ENCODE results near the gene EPC2. TPM values are rescaled to one million over a fixed set of nuclear protein-coding genes. Genes with fewer than 3 reads are reported as not detected.

EPC2 gene
- total RNA-seq, 1 experiment from 2014 or later, result 32.4 TPM

DNA sequence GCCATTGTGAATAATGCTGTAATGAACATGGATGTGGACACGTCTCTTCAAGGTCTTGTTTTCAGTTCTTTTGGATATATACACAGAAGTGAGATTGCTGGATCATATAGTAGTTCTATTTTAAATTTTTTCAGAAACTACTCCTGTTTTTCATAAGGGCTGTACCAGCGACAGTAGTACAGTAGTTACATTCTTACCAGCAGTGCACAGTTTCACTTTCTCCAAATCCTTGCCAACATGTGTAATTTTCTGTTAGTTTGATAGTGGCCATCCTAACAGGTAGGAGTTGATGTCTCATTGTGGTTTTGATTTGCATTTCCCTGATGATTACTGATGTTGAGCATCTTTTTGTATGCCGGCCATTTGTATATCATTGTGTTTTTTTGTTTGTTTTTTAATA, 81.7 kb downstream of the EPC2 start:
- intact Hi-C loops (cut with micrococcal nuclease; ENCODE audit: unreplicated experiment), result no loop called here

DNA sequence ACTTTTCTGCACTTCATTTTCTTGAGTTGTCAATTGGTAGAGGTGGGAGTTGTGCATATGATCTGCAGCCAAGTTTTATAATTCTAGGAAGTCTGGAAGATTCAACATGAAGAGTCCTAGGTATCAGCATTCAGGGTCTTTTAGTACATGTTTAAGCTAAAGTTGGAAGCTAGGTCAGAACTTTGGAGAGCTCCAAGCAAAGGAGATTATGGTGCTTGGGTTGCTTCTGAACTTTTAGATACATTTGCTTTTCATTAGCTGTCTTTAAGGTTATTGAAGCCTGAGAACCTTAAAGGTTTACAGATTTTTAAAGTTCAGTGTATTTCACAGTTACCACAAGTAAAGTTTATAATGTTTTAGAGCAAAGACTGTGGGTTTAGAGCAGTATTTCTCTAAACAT, 85.5 kb downstream of the EPC2 start:
- Histone ChIP-seq H3K36me3 (ENCODE audit: insufficient read depth, low read length, poor library complexity, severe bottlenecking) (no peaks in the 10 kb centered on the region), H3K27ac (ENCODE audit: low read depth, low read length, poor library complexity, severe bottlenecking) (no peak overlapping the region), H3K9me3 (ENCODE audit: low read depth, low read length, poor library complexity, severe bottlenecking) (peaks cover 9% of the 10 kb centered on the region), H3K4me3 (ENCODE audit: low read depth, low read length, poor library complexity, severe bottlenecking) (no peak overlapping the region), H3K4me1 (ENCODE audit: insufficient read depth, low read length, poor library complexity, severe bottlenecking) (no peaks in the 10 kb centered on the region), H3K27me3 (replicated peaks; ENCODE audit: insufficient read depth, low read depth, low read length, poor library complexity) (no peaks in the 10 kb centered on the region)
- BruUV-seq (replicated peaks), result no TSS peak
- ChIA-PET POLR2A (ENCODE audit: low non-redundant PET) (no interaction called here), CTCF (no interaction called here)
- TF ChIP-seq, protein P1, sequence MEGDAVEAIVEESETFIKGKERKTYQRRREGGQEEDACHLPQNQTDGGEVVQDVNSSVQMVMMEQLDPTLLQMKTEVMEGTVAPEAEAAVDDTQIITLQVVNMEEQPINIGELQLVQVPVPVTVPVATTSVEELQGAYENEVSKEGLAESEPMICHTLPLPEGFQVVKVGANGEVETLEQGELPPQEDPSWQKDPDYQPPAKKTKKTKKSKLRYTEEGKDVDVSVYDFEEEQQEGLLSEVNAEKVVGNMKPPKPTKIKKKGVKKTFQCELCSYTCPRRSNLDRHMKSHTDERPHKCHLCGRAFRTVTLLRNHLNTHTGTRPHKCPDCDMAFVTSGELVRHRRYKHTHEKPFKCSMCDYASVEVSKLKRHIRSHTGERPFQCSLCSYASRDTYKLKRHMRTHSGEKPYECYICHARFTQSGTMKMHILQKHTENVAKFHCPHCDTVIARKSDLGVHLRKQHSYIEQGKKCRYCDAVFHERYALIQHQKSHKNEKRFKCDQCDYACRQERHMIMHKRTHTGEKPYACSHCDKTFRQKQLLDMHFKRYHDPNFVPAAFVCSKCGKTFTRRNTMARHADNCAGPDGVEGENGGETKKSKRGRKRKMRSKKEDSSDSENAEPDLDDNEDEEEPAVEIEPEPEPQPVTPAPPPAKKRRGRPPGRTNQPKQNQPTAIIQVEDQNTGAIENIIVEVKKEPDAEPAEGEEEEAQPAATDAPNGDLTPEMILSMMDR (conservative IDR thresholded peaks at IDR 0.05; ENCODE audit: low read depth, low read length), result no peak
- TF ChIP-seq EZH2 (IDR thresholded peaks at IDR 0.05; ENCODE audit: borderline replicate concordance, low read depth, low read length, poor library complexity, severe bottlenecking), result no peak
- intact Hi-C loops (cut with micrococcal nuclease; ENCODE audit: unreplicated experiment), result no loop called here
- no peak for DNase-seq (ENCODE audit: low spot score)

More for the DNA sequence above, 81.7 kb downstream of the EPC2 start:
- TF ChIP-seq EZH2 (IDR thresholded peaks at IDR 0.05; ENCODE audit: borderline replicate concordance, low read depth, low read length, poor library complexity, severe bottlenecking), result no peak
- TF ChIP-seq, protein P1 (conservative IDR thresholded peaks at IDR 0.05; ENCODE audit: low read depth, low read length), result no peak
- no peak for DNase-seq (ENCODE audit: low spot score)
- Histone ChIP-seq H3K27me3 (replicated peaks; ENCODE audit: insufficient read depth, low read depth, low read length, poor library complexity) (no peaks in the 10 kb centered on the region), H3K36me3 (ENCODE audit: insufficient read depth, low read length, poor library complexity, severe bottlenecking) (no peaks in the 10 kb centered on the region), H3K9me3 (ENCODE audit: low read depth, low read length, poor library complexity, severe bottlenecking) (peaks cover 9% of the 10 kb centered on the region), H3K4me1 (ENCODE audit: insufficient read depth, low read length, poor library complexity, severe bottlenecking) (peaks cover 9% of the 10 kb centered on the region), H3K4me3 (ENCODE audit: low read depth, low read length, poor library complexity, severe bottlenecking) (no peak overlapping the region), H3K27ac (ENCODE audit: low read depth, low read length, poor library complexity, severe bottlenecking) (no peak overlapping the region)
- ChIA-PET POLR2A (ENCODE audit: low non-redundant PET) (no interaction called here), CTCF (no interaction called here)
- BruUV-seq (replicated peaks), result no TSS peak

DNA sequence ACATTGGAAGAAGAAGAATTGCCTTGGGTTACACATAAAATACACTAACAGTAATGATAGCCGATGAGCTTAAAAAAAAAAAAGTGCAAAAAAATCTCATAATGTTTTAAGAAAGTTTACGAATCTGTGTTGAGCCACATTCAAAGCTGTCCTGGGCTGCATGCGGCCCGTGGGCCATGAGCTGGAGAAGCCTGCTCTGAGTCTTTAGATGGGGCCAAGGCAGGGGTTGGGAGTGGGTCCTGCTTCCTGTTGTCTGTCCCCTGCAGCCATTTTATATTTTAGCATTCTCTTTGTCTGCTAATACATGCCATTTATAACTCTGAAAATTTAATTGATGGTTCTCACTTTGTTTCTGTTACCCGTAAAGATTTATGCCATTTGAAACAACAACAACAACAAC, 93.2 kb downstream of the EPC2 start:
- no peak overlapping the region for H3K4me3 ChIP-seq (ENCODE audit: low read depth, low read length, poor library complexity, severe bottlenecking)
- no TSS peak for BruUV-seq (replicated peaks)
- no peak overlapping the region for H3K27ac ChIP-seq (ENCODE audit: low read depth, low read length, poor library complexity, severe bottlenecking)
- ChIA-PET POLR2A (ENCODE audit: low non-redundant PET) (no interaction called here), CTCF (interaction anchor here (0.6 kb wide), 1 partner anchor 94 kb away, joined by 5 read pairs; no protein-coding TSS in a partner anchor)
- H3K36me3 ChIP-seq (ENCODE audit: insufficient read depth, low read length, poor library complexity, severe bottlenecking), result no peaks in the 10 kb centered on the region
- H3K4me1 ChIP-seq (ENCODE audit: insufficient read depth, low read length, poor library complexity, severe bottlenecking), result no peaks in the 10 kb centered on the region
- no peak for DNase-seq (ENCODE audit: low spot score)
- H3K27me3 ChIP-seq (replicated peaks; ENCODE audit: insufficient read depth, low read depth, low read length, poor library complexity), result no peaks in the 10 kb centered on the region
- no peak for TF ChIP-seq EZH2 (IDR thresholded peaks at IDR 0.05; ENCODE audit: borderline replicate concordance, low read depth, low read length, poor library complexity, severe bottlenecking)
- TF ChIP-seq, protein P1 (conservative IDR thresholded peaks at IDR 0.05; ENCODE audit: low read depth, low read length), result no peak
- no peaks in the 10 kb centered on the region for H3K9me3 ChIP-seq (ENCODE audit: low read depth, low read length, poor library complexity, severe bottlenecking)
- intact Hi-C loops (cut with micrococcal nuclease; ENCODE audit: unreplicated experiment), result no loop called here
